ENCODE results near the gene SGF29.
"Not testable (repeated sequence)": the region's sequence is repeated elsewhere in the genome, so short reads cannot be mapped to it uniquely, and the experiment has no call there.

Gene SGF29

GRCh38 chr16:28596115-28596630 lies 42.5 kb downstream of the SGF29 start:
- DNase-seq (ENCODE audit: low spot score) = no peak

DNA sequence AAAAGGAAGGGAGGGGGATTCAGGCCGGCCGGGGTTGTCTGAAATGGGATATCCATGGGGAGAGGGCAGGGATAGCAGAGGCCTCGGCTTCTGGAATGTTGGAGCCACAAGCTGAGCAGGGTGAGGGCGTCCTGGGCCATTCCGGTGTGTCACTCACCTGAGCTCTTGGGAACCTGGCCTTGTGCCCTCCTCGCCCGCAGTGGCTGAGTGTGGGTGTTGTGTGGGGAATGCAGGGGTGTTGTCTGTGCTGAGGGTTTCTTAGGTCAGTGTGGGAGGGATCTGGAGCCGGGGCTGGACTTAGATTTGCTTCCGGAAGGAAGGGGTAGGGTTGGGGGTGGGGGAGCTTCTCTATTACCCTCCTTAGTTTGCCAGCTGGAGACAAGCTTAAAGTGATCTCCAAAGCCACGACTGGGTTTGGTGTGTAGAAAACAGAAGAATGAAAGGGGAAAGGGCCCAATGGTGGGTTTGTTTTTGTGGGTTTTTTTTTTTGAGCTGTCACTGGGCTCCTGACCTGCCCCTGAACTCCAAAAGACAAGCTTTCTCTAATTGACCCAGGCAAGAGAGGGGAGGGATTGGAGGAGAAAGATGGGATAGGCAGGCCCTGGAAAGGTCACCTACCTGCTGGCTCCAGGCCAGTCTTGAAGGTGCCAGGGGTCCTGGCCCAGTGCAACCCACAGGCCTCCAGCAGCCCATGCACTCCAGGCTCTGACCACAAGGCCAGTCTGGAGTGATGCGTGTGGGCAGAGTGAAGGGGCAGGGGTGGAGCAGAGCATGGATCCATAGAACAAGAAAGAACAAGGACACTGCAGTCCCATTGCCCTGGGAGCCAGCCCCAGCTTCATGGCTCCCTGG lies 43.3 kb downstream of the SGF29 start, which contains the start of gene SULT1A2:
Gene SULT1A2 (minus strand): TSS at position 211 of the 852 bp plus-strand sequence. CDS start 1,120 bp downstream, outside the sequence.
- no peak for DNase-seq (ENCODE audit: low spot score)

DNA sequence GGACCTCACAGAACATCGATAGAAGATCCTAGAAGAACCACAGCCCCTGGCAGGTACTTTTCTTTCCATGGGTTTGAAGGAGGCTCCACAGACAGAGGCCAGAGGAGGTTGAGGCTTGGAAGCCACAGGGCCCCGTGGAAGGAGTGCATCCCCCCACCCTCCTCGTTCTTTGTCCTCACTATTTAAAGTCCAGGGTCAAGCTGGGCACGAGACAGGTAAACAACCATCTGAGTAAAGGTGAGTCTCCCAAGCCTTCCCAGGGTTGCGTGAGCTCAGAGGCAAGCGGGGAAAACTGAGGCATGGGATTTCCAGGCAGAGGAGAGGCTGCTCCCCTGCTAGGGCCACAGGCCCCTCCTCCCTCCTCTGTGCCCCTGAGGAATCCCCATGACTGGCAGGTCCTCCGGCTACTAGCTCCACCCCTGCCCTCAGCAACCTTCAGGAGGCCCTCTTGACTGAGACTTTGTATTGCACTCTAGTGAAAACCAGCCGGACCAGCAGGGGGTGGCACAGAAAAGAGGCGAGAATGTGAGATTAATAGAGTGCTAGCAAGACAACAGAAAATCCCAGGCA lies 44.1 kb downstream of the SGF29 start:
- no peak for DNase-seq (ENCODE audit: low spot score)

GRCh38 chr16:28599377-28600285 lies 45.9 kb downstream of the SGF29 start:
- not testable (repeated sequence) for DNase-seq (ENCODE audit: low spot score)

GRCh38 chr16:28600965-28601364 lies 47.2 kb downstream of the SGF29 start:
- DNase-seq (ENCODE audit: low spot score) = not testable (repeated sequence)

- not testable (repeated sequence) for DNase-seq (ENCODE audit: low spot score)
Measured at GRCh38 chr16:28601589-28601988, 47.9 kb downstream of the SGF29 start.

DNA sequence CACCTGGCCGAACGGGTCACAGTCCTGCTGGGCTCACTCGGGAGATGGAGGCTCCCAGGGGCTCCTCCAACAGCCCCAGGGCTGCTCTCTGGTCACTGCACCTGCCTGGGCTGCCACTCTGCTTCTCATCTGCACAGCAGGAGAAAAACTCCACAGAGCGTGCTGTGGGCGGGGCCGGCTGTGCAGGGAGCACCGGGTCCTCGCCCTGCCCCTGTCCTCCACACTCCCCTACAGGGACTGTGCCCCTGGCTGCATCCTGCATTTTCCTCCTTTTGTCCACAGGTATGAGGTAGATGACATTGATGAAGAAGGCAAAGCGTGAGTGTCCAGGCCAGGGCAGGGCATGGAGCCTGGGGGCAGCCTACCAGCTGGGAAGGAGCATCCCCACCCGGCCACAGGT lies 48.3 kb downstream of the SGF29 start:
- DNase-seq (ENCODE audit: low spot score) = not testable (repeated sequence)

GRCh38 chr16:28602529-28602928 lies 48.8 kb downstream of the SGF29 start:
- DNase-seq (ENCODE audit: low spot score) = no peak

- no peak for DNase-seq (ENCODE audit: low spot score)
Measured at GRCh38 chr16:28603381-28604185, 49.9 kb downstream of the SGF29 start.

- DNase-seq (ENCODE audit: low spot score) = no peak
Measured at GRCh38 chr16:28604186-28604565, 50.5 kb downstream of the SGF29 start.

- no peak for DNase-seq (ENCODE audit: low spot score)
Measured at GRCh38 chr16:28606291-28607115, 52.8 kb downstream of the SGF29 start.

DNA sequence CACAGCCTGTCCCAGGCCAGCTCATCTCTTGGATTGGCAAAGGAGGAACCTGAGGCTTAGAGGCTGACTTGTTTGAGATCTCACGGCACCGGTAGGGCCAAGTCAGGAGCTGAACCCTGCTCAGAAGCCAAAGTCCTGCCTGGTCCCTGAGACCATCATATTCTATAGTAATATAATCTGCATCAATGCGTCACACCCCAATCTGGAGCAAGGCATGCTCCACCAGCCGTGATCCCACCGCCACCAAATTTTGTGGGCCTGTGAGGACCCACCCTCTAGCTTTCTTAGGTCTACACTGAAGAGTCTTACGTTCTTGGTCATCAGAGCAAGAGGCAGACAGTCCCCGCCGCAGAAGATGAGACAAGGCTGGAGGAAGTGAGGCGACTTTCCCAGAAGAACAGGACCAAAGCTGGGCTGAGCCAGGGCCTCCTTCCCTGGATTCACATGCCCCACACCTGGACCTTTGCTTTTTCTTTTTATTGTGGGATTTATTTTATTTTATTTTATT lies 53.5 kb downstream of the SGF29 start:
- no peak for DNase-seq (ENCODE audit: low spot score)

GRCh38 chr16:28607681-28608495 lies 54.2 kb downstream of the SGF29 start:
- DNase-seq (ENCODE audit: low spot score) = not testable (repeated sequence)

DNA sequence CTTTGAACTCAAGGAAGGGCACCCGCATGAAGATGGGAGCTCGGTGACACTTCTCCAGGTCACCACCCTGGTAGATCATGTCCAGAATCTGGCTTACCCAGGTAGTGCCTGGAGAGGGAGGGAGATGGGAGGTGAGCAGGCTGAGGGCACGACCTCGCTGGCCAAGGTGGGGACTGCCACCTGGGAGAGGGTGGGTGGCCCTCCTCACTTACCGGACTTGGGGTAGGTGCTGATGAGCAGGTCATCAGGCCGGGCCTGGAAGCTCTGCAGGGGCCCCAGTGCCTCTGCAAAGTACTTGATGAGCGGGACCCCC lies 54.7 kb downstream of the SGF29 start:
- not testable (repeated sequence) for DNase-seq (ENCODE audit: low spot score)

DNA sequence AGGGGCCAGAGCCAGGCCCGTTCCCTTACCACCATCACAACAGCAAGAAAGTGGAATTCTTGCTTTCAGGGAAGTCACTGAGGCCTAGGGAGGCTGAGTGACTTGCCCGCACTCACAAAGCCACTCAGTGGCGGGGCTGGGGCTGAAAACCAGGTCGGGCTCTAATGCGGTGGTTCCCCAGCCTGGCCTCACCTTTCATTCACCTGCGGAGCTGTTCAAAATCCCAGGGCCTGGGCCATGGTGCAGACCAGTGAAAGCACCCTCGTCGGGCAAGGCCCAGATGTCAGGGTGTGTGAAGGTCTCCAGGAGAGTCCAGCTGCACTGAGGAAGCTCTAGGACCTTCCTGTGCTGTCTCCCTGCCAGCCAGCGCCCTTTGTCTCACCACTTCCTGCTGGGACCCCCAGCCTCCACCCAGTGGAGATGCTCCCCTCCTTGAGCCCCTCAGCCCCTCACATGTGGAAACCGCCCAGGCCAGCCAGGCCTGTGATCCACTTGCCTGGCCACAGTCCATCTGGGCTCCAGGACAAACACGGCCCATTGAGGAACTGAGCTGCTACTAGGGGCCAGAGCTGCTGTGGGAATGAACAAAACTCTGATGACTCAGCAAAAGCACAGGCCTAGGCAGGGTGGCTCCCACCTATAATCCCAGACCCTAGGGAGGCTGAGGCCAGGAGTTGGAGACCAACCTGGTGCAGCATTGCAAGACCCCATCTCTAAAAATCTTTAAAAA lies 55.3 kb downstream of the SGF29 start:
- not testable (repeated sequence) for DNase-seq (ENCODE audit: low spot score)

- DNase-seq (ENCODE audit: low spot score) = no peak
Measured at GRCh38 chr16:28609631-28610594, 56.2 kb downstream of the SGF29 start, which contains the start of gene SULT1A1. Gene SULT1A1 (minus strand): TSS chr16:28610044. CDS start chr16:28608855, 1,189 bp downstream.

DNA sequence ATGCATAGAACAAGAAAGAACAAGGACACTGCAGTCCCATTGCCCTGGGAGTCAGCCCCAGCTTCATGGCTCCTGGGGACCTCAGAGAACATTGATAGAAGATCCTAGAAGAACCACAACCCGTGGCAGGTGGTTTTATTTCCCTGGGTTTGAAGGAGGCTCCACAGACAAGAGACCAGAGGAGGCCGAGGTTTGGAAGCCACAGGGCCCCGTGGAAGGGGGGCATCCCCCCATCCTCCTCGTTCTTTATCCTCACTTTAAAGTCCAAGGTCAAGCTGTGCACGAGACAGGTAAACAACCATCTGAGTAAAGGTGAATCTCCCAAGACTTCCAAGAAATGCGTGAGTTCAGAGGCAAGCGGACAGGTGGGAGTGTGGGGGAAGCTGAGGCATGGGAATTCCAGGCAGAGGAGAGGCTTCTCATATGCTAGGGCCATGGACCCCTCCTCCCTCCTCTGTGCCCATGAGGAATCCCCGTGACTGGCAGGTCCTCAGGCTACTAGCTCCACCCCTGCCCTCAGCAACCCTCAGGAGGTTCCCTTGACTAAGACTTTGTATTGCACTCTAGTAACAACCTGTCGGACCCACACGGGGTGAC lies 57.0 kb downstream of the SGF29 start:
- no peak for DNase-seq (ENCODE audit: low spot score)

Measured in hematopoietic multipotent progenitor cell treated with erythropoietin and hydrocortisone succinate and interleukin-3 and kit ligand, for 17 days (in vitro differentiated cells).